ENCODE measurements around the gene BMPR2.

- TF ChIP-seq CTCF (IDR thresholded peaks at IDR 0.05), result no peak
- TF ChIP-seq POLR2A (IDR thresholded peaks at IDR 0.05), result no peak
These were observed 110.2 kb downstream of the BMPR2 start for GRCh38 chr2:202486351-202486750.
